WTC11 (cell line): ENCODE measurements around the gene STX8.

Source experiments
- ATF6 ChIP-seq: sonication (generic); formaldehyde crosslinking; IDR thresholded peaks from 2 replicates; pipeline ENCODE4 v1.8.1; 2023; ENCODE audit warnings: mild to moderate bottlenecking, missing genetic modification reagents
- CBFB ChIP-seq: sonication (generic); formaldehyde crosslinking; IDR thresholded peaks from 2 replicates; pipeline ENCODE4 v1.8.1; 2022; ENCODE audit warnings: mild to moderate bottlenecking, low read depth, missing genetic modification reagents
- CREB1 ChIP-seq: sonication (generic); formaldehyde crosslinking; IDR thresholded peaks from 2 replicates; pipeline ENCODE4 v1.8.0; 2023; ENCODE audit warnings: mild to moderate bottlenecking, missing genetic modification reagents
- CTCF ChIP-seq: fragments of 200-600 bp; IDR thresholded peaks from 2 replicates; pipeline ENCODE4 v1.8.0; 2022; ENCODE audit warnings: antibody characterized with exemption
- FOXJ3 ChIP-seq: sonication (generic); formaldehyde crosslinking; IDR thresholded peaks from 2 replicates; pipeline ENCODE4 v1.9.0; 2021; ENCODE audit warnings: missing genetic modification reagents, mild to moderate bottlenecking, borderline replicate concordance
- FOXP1 ChIP-seq: sonication (generic); formaldehyde crosslinking; IDR thresholded peaks from 2 replicates; pipeline ENCODE4 v1.8.0; 2022; ENCODE audit warnings: missing genetic modification reagents, mild to moderate bottlenecking, moderate library complexity, borderline replicate concordance
- KAT7 ChIP-seq: sonication (generic); formaldehyde crosslinking; IDR thresholded peaks from 2 replicates; pipeline ENCODE4 v1.8.1; 2023; ENCODE audit warnings: missing genetic modification reagents, mild to moderate bottlenecking, borderline replicate concordance
- MAX ChIP-seq: sonication (generic); formaldehyde crosslinking; IDR thresholded peaks from 2 replicates; pipeline ENCODE4 v1.8.0; 2022; ENCODE audit warnings: mild to moderate bottlenecking, missing genetic modification reagents
- NR3C1 ChIP-seq: sonication (generic); formaldehyde crosslinking; conservative IDR thresholded peaks from 2 replicates; pipeline ENCODE4 v1.8.1; 2023; ENCODE audit warnings: low read depth, mild to moderate bottlenecking, missing genetic modification reagents
- SP1 ChIP-seq: sonication (generic); formaldehyde crosslinking; conservative IDR thresholded peaks from 2 replicates; pipeline ENCODE4 v1.8.1; 2022; ENCODE audit warnings: missing genetic modification reagents
- ZBTB21 ChIP-seq: sonication (generic); formaldehyde crosslinking; IDR thresholded peaks from 2 replicates; pipeline ENCODE4 v1.8.1; 2023; ENCODE audit warnings: mild to moderate bottlenecking, missing genetic modification reagents, borderline replicate concordance
- ZNF121 ChIP-seq: sonication (generic); formaldehyde crosslinking; IDR thresholded peaks from 2 replicates; pipeline ENCODE4 v1.8.0; 2023; ENCODE audit warnings: missing genetic modification reagents
- ZNF138 ChIP-seq: sonication (generic); formaldehyde crosslinking; conservative IDR thresholded peaks from 2 replicates; pipeline ENCODE4 v1.8.1; 2022; ENCODE audit warnings: mild to moderate bottlenecking, moderate library complexity, missing genetic modification reagents

- no peak for TF ChIP-seq CREB1 (CRISPR knock-in tag)
- TF ChIP-seq CTCF, result no peak
- TF ChIP-seq MAX, result no peak
- no peak for TF ChIP-seq NR3C1 (CRISPR knock-in tag)
- no peak for TF ChIP-seq SP1
- TF ChIP-seq FOXJ3, result no peak
- no peak for TF ChIP-seq ZNF121 (CRISPR knock-in tag)
- TF ChIP-seq CBFB (CRISPR knock-in tag), result no peak
- TF ChIP-seq ZNF138 (CRISPR knock-in tag), result no peak
- no peak for TF ChIP-seq KAT7 (CRISPR knock-in tag)
- no peak for TF ChIP-seq ATF6
- no peak for TF ChIP-seq ZBTB21 (CRISPR knock-in tag)
- TF ChIP-seq FOXP1, result no peak
Measured at GRCh38 chr17:9249245-9249953, 326.2 kb downstream of the STX8 start.
